H9 (cell line): ENCODE results near the gene C4orf33. TPM values are rescaled to one million over a fixed set of nuclear protein-coding genes. Genes with fewer than 3 reads are reported as not detected.
A peak's percentile ranks its signal among the peaks of the same experiment; 100 is the strongest.

Source experiments
- DNase-seq: peaks from one replicate; pipeline ENCODE4 v3.0.0-alpha.2; 2017
- H2AFZ ChIP-seq: one replicate; pipeline ENCODE4 v1.6.1; 2013; ENCODE audit warnings: mild to moderate bottlenecking, low read length, control low read depth, moderate library complexity
- H2AK5ac ChIP-seq: 2 replicates; pipeline ENCODE4 v1.6.1; 2013; ENCODE audit warnings: low read length, control low read depth, mixed read lengths; ENCODE audit not compliant: insufficient read length
- H2BK120ac ChIP-seq: one replicate; pipeline ENCODE4 v1.6.1; 2013; ENCODE audit warnings: low read depth, mild to moderate bottlenecking, low read length, control low read depth, inconsistent platforms; ENCODE audit not compliant: poor library complexity, severe bottlenecking
- H2BK12ac ChIP-seq: 2 replicates; pipeline ENCODE4 v1.6.1; 2013; ENCODE audit warnings: low read length, control low read depth, mixed read lengths, low read depth; ENCODE audit not compliant: insufficient read length
- H2BK15ac ChIP-seq: 2 replicates; pipeline ENCODE4 v1.6.1; 2013; ENCODE audit warnings: low read depth, low read length, control low read depth
- H2BK20ac ChIP-seq: one replicate; pipeline ENCODE4 v1.6.1; 2013; ENCODE audit warnings: low read depth, mild to moderate bottlenecking, low read length, control low read depth, inconsistent platforms; ENCODE audit not compliant: poor library complexity, severe bottlenecking
- H2BK5ac ChIP-seq: 2 replicates; pipeline ENCODE4 v1.6.1; 2013; ENCODE audit warnings: low read length, control low read depth, mixed read lengths; ENCODE audit not compliant: insufficient read length
- H3K14ac ChIP-seq: 2 replicates; pipeline ENCODE4 v1.6.1; 2013; ENCODE audit warnings: low read length, control low read depth; ENCODE audit not compliant: insufficient read depth
- H3K18ac ChIP-seq: 2 replicates; pipeline ENCODE4 v1.6.1; 2013; ENCODE audit warnings: low read depth, mild to moderate bottlenecking, mixed read lengths, low read length, control low read depth; ENCODE audit not compliant: insufficient read length
- H3K23ac ChIP-seq: 2 replicates; pipeline ENCODE4 v1.6.1; 2013; ENCODE audit warnings: low read length, control low read depth, mixed read lengths, low read depth; ENCODE audit not compliant: insufficient read length
- H3K23me2 ChIP-seq: 2 replicates; pipeline ENCODE4 v1.6.1; 2013; ENCODE audit warnings: low read depth, mild to moderate bottlenecking, mixed read lengths, low read length, control low read depth; ENCODE audit not compliant: insufficient read length, poor library complexity, severe bottlenecking
- H3K27ac ChIP-seq: 2 replicates; pipeline ENCODE4 v1.5.1; 2013; ENCODE audit warnings: low read length, control low read depth, mixed read lengths, low read depth; ENCODE audit not compliant: insufficient read length
- H3K27me3 ChIP-seq: 2 replicates; pipeline ENCODE4 v1.6.1; 2013; ENCODE audit warnings: low read length, control low read depth, inconsistent platforms; ENCODE audit not compliant: insufficient read depth
- H3K4ac ChIP-seq: 2 replicates; pipeline ENCODE4 v1.6.1; 2013; ENCODE audit warnings: low read depth, mild to moderate bottlenecking, control low read depth, inconsistent platforms, low read length, moderate library complexity
- H3K4me1 ChIP-seq: 2 replicates; pipeline ENCODE4 v1.6.1; 2013; ENCODE audit warnings: low read length, control low read depth, inconsistent platforms; ENCODE audit not compliant: insufficient read depth
- H3K4me2 ChIP-seq: 2 replicates; pipeline ENCODE4 v1.6.1; 2013; ENCODE audit warnings: low read length, control low read depth, mixed read lengths; ENCODE audit not compliant: insufficient read length, insufficient read depth
- H3K56ac ChIP-seq: 2 replicates; pipeline ENCODE4 v1.6.1; 2013; ENCODE audit warnings: low read depth, mild to moderate bottlenecking, mixed read lengths, low read length, control low read depth; ENCODE audit not compliant: insufficient read length
- H3K79me1 ChIP-seq: 2 replicates; pipeline ENCODE4 v1.6.1; 2013; ENCODE audit warnings: low read depth, mild to moderate bottlenecking, moderate library complexity, low read length, control low read depth, inconsistent platforms; ENCODE audit not compliant: insufficient read depth, poor library complexity, severe bottlenecking
- H3K79me2 ChIP-seq: 2 replicates; pipeline ENCODE4 v1.6.1; 2013; ENCODE audit warnings: low read length, control low read depth, inconsistent platforms; ENCODE audit not compliant: insufficient read depth
- H3K9ac ChIP-seq: 2 replicates; pipeline ENCODE4 v1.6.1; 2013; ENCODE audit warnings: low read length, control low read depth, mixed read lengths; ENCODE audit not compliant: insufficient read length; ENCODE audit errors: extremely low read depth
- H3K9me3 ChIP-seq: one replicate; pipeline ENCODE4 v1.6.1; 2013; ENCODE audit warnings: low read depth, low read length, inconsistent platforms; ENCODE audit not compliant: control insufficient read depth
- H3T11ph ChIP-seq: one replicate; pipeline ENCODE4 v1.6.1; 2013; ENCODE audit warnings: mild to moderate bottlenecking, low read length, control low read depth, inconsistent platforms
- H4K20me1 ChIP-seq: one replicate; pipeline ENCODE4 v1.6.1; 2013; ENCODE audit not compliant: control insufficient read depth, insufficient read length, insufficient read depth
- H4K5ac ChIP-seq: 2 replicates; pipeline ENCODE4 v1.6.1; 2013; ENCODE audit warnings: low read depth, mild to moderate bottlenecking, mixed read lengths, low read length, control low read depth; ENCODE audit not compliant: insufficient read length
- H4K8ac ChIP-seq: replicated peaks from 2 replicates; pipeline ENCODE4 v1.6.1; 2013; ENCODE audit warnings: low read length, control low read depth, mixed read lengths, low read depth; ENCODE audit not compliant: insufficient read length
- H4K91ac ChIP-seq: 2 replicates; pipeline ENCODE4 v1.6.1; 2013; ENCODE audit warnings: low read depth, mild to moderate bottlenecking, moderate library complexity, mixed read lengths, low read length, control low read depth; ENCODE audit not compliant: insufficient read length
- H3K27ac Mint-ChIP-seq, 3 experiments: 2 replicates in 2 of 3; 3 replicates in 1 of 3; pipeline ENCODE4 v1.8.0; 2020 to 2021; ENCODE audit warnings: mixed read lengths in 3 of 3, mild to moderate bottlenecking in 1 of 3, moderate library complexity in 1 of 3
- H3K27me3 Mint-ChIP-seq: 2 replicates; pipeline ENCODE4 v1.8.0; 2021; ENCODE audit warnings: low read depth, mild to moderate bottlenecking, moderate library complexity, mixed read lengths
- H3K36me3 Mint-ChIP-seq, 3 experiments: 2 replicates in 2 of 3; 3 replicates in 1 of 3; pipeline ENCODE4 v1.8.0; 2020 to 2021; ENCODE audit warnings: low read depth in 3 of 3, mixed read lengths in 3 of 3; ENCODE audit not compliant: insufficient read depth in 1 of 3
- H3K4me1 Mint-ChIP-seq, 2 experiments: 2 replicates each; pipeline ENCODE4 v1.8.0; 2020; ENCODE audit warnings: mixed read lengths in 2 of 2
- H3K4me3 Mint-ChIP-seq, 2 experiments: 2 replicates in 1 of 2; 3 replicates in 1 of 2; pipeline ENCODE4 v1.8.0; 2020 to 2021; ENCODE audit warnings: mild to moderate bottlenecking in 2 of 2, mixed read lengths in 2 of 2, moderate library complexity in 1 of 2
- H3K9me3 Mint-ChIP-seq, 2 experiments: 2 replicates in 1 of 2; 3 replicates in 1 of 2; pipeline ENCODE4 v1.8.0; 2020; ENCODE audit warnings: mild to moderate bottlenecking in 2 of 2, mixed read lengths in 2 of 2, moderate library complexity in 1 of 2
- CTCF ChIP-seq: fragments of 200-600 bp; sonication (generic); conservative IDR thresholded peaks from 3 replicates; pipeline ENCODE4 v1.8.0; 2021; ENCODE audit warnings: antibody characterized with exemption, mild to moderate bottlenecking
- WGBS: extraction: QIAGEN DNeasy Blood & Tissue Kit; methylation state at CpG from one replicate; pipeline ENCODE4 v1.1.7; 2013; ENCODE audit warnings: missing lambda C conversion rate, low lambda C conversion rate, mixed read lengths; ENCODE audit not compliant: insufficient read length; ENCODE audit errors: extremely low coverage; 5-methylcytosine and 5-hydroxymethylcytosine counted together
- total RNA-seq: library from RNA; stranded (reverse); gene quantifications from 2 replicates; pipeline ENCODE4 v1.2.1, GENCODE V29; 2021

The C4orf33 gene
- total RNA-seq, 1 experiment from 2014 or later = 7.4 TPM

- Mint-ChIP-seq H3K36me3 (0 out of 7 replicates have a peak, but pooled peaks cover 0 to 1% (median 0%) of the 10 kb centered on the region in 3 experiments), H3K9me3 (no peaks in the 10 kb centered on the region), H3K27ac (no peak overlapping the region), H3K4me3 (no peak overlapping the region), H3K4me1 (peaks cover 13 to 19% of the 10 kb centered on the region in 2 experiments), H3K27me3 (no peaks in the 10 kb centered on the region)
- TF ChIP-seq CTCF = no peak
- Histone ChIP-seq H3K9ac (peak overlapping the region; percentile 48), H2AK5ac (no peak overlapping the region), H3K9me3 (no peaks in the 10 kb centered on the region), H3K4me1 (no peaks in the 10 kb centered on the region), H2BK12ac (no peak overlapping the region), H3K4ac (no peak overlapping the region), H3K18ac (peak overlapping the region; percentile 76), H3K23ac (no peak overlapping the region), H3K27ac (peak overlapping the region; percentile 21), H2BK15ac (no peak overlapping the region), H4K5ac (no peak overlapping the region), H4K8ac (no peak overlapping the region), H3T11ph (no peak overlapping the region), H2AFZ (peak overlapping the region; percentile 1), H3K14ac (peak overlapping the region; percentile 76; the same call in 1 of the 2 replicates), H2BK120ac (no peak overlapping the region), H4K91ac (no peak overlapping the region), H4K20me1 (no peaks in the 10 kb centered on the region), H3K23me2 (peaks cover 7% of the 10 kb centered on the region), H3K79me1 (no peaks in the 10 kb centered on the region), H3K27me3 (no peaks in the 10 kb centered on the region), H2BK5ac (no peak overlapping the region), H3K79me2 (no peaks in the 10 kb centered on the region), H3K56ac (no peak overlapping the region), H2BK20ac (no peak overlapping the region), H3K4me2 (peak overlapping the region; percentile 97)
- DNase-seq = no peak
- no CpG with 5 or more reads among the region's 11 CpGs for WGBS
Observed at GRCh38 chr4:129092631-129093190, 3.2 kb upstream of the C4orf33 start.
